HG02970 (cell line): ENCODE data around the gene NPEPL1.
"Not testable (repeated sequence)": the region's sequence is repeated elsewhere in the genome, so short reads cannot be mapped to it uniquely, and the experiment has no call there.

Experiments used
- ATAC-seq: cut with Tn5 transposase; IDR thresholded peaks from one replicate; pipeline ENCODE4 v1.9.1; 2021; ENCODE audit warnings: mild to moderate bottlenecking, moderate library complexity, moderate number of reproducible peaks; ENCODE audit not compliant: unreplicated experiment, low FRiP score

Gene NPEPL1

DNA sequence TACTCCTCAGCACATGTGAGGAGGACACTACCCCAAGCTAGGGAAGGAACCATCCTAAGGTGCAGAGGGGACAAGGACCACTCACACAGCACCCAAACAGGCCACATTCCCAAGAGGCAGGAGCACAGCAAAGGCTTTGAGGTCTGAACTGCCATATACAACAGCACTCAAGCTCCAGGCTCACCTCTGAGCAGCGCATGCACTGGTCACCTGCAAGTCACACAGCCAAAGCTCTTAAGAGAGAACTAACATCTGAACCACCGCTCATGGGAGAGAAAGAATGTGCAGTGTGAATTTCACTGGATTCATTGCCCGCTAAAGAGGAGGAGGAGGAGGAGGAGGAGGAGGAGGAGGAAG lies 31.0 kb downstream of the NPEPL1 start:
- ATAC-seq: no peak

DNA sequence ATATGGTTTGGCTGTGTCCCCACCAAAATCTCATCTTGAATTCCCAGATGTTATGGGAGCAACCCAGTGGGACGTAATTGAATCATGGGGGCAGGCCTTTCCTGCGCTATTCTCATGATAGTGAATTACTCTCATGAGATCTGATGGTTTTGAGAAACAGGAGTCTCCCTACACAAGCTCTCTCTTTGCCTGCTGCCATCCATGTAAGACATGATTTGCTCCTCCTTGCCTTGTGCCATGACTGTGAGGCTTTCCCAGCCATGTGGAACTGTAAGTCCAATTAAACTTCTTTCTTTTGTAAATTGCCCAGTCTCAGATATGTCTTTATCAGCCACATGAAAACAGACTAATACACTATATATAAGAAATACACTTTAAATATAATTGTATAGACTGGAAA lies 33.6 kb downstream of the NPEPL1 start:
- not testable (repeated sequence) for ATAC-seq

DNA sequence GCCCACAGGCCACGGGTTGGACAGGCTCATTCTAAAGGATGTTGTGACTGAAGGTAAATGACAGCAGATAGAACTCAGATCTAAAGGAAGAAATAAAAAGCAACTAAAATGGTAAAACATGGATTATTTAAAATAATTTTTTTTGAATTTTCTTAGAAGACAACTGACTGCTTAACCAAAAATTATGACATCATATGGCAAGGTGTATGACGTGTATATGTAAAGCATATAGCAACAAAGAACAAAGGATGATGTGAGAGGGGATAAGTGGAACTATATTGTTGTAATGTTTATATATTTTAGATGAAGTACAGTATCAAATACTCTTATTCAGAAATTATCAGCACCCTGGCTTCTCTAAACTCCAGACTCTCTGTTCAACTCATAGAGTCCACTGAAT lies 38.6 kb downstream of the NPEPL1 start:
- ATAC-seq: no peak

DNA sequence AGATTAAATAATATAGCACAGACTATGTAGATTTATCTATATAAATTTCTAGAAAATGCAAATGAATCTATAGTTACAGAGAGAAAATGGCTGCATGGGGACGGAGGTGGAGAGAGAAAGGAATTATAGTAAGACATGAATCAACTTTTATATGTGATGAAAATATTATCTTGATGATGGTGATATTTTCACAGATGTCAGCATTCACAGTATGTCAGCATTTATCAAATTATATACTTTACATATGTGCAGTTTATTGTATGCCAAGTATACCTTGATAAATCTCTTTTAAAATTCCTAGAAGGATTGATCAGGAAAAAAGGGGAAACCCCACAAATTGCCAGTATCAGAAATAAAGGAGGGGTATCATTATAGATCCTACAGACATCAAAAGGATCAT lies 44.6 kb downstream of the NPEPL1 start:
- ATAC-seq: no peak

GRCh38 chr20:58740356-58741308 lies 48.0 kb downstream of the NPEPL1 start:
- no peak for ATAC-seq

DNA sequence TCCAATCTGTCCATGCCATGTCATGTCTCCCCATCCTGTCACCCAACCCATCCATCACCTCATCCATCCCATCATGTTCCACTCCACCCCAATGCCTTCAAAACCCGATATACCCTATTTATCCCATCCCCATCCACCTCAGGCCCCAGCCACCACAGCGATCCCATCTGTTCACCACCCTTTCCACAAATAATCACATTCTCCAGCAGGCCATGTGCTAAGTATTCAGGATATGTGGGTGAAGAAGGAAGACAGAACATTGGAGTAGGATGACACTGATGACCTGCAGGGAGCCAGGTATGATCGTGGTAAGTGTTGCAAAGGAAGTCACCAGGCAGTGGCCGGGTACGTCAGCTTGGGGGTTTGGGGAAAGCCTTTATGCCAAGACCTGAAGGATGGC lies 48.8 kb downstream of the NPEPL1 start:
- no peak for ATAC-seq

GRCh38 chr20:58742668-58743566 lies 50.3 kb downstream of the NPEPL1 start:
- ATAC-seq: no peak

DNA sequence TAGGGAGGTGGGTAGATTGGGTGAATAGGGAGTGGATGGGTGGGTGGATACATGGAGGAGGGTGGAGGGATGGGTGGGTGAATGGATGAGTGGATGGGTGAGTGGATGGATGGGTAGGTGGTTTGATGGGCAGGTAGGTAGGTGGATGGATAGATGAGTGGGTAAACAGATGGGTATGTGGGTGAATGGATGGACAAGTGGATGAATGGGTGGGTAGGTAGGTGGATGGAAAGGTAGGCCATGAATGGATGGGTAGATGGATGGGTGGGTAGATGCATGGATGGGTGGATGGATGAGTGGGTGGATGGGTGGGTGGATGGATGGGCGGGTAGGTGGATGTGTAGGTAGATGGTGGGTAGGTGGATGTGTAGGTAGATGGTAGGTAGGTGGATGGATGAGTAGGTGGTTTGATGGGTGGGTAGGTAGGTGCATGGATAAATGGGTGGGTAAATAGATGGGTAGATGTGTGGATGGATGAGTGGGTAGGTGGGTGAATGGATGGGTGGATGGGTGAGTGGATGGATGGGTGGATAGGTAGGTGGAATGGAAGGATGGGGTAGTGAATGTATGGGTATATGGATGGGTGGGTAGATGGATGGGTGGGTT lies 51.4 kb downstream of the NPEPL1 start:
- ATAC-seq: no peak

DNA sequence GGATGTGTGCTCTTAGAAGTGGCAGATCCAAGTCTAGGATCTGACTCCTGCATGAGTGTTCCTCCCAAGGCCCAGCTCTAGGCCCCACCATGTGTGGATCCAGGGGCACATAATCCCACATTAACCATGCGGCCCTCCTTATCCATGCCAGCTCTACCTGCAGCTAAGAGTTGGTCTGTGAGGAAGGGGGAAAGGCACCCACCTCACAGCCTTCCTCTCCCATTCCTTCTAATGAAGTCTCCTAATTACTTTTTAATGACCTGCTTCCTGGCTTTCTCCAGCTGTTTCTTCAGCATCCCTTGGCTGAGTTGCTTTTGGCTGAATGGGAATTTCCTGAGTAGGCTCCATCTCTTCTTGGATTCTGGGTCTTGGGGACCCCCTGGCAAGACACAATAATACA lies 52.2 kb downstream of the NPEPL1 start:
- no peak for ATAC-seq

GRCh38 chr20:58745391-58745790 lies 52.8 kb downstream of the NPEPL1 start:
- no peak for ATAC-seq

DNA sequence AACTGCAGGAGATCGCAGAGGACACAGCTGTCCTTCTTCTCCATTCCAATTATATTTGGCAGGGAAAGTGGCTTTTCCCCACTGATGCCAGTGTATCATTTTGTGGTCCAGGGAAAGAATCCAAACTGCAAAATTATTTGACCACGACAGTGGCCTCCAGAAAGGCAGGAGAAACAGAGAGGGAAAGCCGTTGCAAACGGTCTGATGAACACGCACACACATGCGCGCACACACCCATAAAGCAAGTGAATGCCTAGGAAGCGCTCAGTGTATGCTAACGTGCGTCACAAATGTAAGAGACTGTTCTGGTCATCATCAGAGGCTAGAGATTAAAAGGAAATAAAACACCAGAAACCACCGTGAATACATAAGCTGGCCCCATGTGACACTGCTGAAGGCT lies 54.0 kb downstream of the NPEPL1 start:
- ATAC-seq: no peak

DNA sequence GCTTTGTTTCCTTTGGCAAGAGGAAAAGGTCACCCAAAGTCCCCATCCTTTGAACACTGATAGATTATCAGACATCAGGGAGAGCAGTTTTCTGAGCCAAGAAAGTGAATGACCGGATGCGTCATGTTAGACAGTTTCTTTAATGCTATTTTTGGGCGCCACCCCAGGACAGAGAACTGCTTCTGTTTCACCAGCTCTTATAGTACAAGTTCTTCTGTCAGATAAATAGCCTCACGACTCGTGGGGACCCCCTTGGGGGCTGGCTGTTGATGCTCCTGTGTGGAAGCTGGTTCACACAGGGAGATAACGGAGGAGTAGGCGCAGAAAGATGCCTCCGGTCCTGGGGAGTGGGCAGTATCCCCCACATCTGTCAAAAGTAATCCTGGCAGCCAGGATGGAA lies 54.6 kb downstream of the NPEPL1 start:
- ATAC-seq: no peak

GRCh38 chr20:58748618-58749017 lies 56.0 kb downstream of the NPEPL1 start:
- no peak for ATAC-seq

DNA sequence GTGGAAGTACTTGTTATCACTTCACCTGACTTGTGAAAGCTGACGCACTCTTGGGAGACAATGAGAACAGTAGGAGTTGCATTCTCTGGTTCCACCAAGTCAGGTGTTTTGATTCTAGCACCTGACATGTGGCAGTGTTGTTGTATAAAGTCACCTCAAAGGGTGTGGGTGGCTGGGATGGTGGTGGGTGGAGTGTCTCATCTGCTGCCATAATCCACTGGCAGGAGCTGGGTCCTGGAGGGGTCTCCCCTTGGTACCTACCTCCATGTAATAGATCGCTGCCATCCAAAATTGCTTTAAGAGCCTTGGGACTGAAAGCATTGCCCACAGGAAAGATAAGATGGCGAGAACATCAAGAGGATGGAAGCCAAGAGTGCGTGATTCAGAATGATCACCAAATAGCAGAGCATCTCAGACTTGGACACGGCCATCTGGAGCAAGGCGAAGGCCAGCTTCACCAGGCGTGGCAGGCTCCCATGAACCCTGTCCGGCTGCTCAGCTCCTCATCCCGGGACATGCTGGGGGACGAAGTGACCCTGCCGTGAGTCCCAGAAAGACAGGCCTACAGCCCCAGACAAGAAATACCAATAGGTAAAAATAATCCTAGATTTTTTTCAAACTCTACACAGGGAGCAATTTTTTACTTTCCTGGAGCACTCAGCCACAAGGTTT lies 56.6 kb downstream of the NPEPL1 start:
- ATAC-seq: no peak

DNA sequence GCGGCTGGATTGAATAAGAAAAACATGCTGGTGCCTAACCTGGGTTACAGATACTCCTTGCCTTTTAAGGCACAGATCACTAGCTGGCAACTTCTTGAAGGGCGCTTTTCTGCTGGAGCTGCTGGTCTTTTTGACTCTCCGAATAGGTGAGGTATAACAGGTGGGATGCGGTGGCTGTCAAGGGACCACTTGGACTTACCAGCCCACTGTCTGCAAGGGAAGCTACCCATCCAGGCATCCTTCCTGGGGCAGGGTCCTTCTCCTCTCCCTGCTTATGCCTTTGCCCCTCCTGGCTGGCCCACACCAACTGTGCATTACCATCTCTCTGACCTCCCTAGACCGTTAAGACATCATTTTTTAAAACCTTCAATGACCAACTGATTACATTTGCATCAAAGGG lies 57.4 kb downstream of the NPEPL1 start:
- ATAC-seq: no peak

DNA sequence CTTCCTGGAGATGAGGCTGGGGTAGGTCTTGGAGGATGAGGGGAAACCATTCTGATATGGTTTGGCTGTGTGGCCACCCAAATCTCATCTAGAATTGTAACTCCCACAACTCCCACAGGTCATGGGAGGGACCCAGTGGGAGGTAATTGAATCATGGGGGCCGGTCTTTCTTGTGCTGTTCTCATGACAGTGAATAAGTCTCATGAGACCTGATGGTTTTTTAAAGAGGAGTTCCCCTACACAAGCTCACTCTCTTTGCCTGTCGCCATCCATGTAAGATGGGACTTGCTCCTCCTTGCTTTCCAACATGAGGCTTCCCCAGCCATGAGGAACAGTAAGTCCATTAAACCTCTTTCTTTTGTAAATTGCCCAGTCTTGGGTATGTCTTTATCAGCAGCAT lies 58.1 kb downstream of the NPEPL1 start:
- ATAC-seq: not testable (repeated sequence)

DNA sequence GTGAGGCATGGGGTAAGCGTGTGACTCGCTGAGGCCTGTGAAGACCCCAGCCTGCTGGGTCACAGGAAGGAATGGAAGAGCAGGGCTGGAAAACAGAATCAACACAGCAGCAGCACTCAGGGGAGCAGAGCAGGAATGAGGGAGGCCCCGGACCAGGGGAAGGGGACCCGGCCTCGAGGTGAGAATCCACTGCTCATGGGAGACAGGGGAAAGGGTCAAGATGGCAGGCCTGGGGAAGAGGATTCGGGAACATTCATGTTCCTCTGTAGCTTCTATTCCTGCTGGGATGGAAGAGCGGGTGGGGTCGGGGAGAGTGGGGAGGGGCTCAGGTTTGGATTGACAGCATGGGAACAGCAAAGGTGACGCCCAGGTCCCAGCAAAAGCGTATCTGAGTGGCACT lies 59.4 kb downstream of the NPEPL1 start:
- no peak for ATAC-seq

DNA sequence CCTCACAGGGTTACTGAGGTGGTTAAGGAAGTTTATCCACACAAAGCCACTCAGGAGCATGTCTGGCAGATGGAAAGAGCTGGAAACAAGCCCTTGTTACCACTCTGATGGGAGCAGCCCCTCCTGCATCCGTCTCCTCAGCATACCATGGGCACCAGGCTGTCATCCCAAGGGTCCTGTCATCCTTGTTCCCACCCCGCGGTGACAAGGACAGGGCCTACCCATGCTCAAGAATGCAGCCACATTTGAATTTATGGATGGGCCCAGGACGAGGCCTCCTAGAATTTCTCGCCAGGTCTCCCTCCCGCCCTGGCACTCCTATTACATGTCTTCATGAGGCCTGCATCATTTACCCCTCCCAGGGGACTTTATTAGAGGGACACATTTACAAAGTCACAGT lies 60.0 kb downstream of the NPEPL1 start:
- no peak for ATAC-seq

DNA sequence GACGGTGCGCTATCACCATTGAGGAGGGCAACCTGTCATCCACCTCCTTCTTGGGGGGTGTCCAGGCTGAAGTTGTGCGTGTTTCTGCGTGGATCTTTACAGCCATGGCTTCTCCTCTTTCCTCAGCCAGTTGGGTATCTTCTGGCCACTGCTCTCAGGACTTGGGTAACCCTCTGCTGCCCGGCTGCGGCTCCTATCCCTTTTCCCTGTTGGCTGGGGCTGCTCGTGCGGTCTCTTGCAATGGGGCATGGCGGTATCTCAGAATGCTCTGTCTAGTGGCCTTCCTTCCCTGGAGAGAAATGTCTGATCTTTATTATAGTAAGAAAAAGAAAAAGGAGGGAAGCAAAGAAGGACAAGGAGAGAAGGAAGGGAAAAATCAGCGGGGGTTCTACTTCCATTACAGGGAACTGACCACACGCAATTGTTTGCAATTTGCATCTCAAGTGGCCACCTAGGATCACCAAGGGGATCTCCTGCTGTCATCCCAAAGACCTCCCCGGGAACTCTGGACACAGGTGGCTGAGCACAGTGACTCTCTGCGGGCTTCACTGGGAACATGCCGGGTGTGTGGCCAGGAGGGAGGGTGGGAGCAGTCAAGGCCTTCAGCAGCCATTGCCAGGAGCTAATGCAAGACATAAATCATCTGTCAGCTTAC lies 60.8 kb downstream of the NPEPL1 start:
- no peak for ATAC-seq

DNA sequence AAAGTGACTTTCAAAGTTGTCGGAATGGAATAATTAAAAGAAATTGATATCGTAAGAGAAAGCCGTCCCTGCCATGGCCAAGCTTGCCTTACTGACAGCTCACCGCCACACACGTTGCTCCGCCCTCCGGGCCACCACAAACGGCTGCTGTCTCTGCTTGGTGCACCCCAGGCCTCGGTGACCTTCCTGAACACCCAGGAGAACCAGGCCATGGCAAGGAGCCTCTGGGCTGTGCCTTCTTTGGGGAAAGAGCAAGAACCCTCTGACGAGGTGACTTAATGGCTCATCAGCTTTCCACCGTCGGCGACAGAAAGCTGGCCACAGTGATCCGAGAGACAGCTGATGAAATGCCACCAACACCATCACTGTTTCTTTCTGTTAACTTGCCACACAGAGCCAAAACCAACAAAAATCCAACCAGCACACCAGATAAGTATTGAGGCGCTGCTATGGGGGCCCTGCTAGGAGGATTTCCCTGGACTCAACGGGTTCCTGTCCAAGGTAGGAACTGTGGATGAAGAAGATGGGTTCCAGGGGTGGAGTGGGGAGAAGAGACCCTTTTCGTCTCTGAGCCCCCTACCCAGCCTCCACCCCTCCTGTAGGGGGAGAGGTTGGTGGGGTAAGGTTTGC lies 61.4 kb downstream of the NPEPL1 start:
- ATAC-seq: no peak
